ENCODE measurements around the gene PLA1A. TPM values are rescaled to one million over a fixed set of nuclear protein-coding genes. Genes with fewer than 3 reads are reported as not detected.

PLA1A gene
- polyA plus RNA-seq, 1 of the 3 experiments (the other 2 are of a cell fraction), result not detected

DNA sequence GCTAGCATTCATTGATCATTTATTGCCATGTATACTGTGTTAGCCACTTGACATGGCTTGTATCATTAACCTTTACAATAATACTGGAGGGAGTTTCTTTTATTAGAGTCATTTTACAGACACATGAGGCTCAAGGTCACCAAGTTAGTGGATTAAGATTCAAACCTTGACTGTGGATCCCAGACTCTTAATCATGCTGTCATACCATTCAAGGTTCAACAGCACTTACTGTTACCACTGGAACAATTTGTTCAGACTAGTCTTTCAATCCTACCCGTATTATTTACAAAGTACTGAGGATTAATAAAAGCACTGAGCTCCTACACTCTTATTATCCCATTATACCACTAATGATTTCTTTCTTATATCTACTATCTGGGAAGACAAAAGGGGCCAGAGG lies 78.3 kb downstream of the PLA1A start:
- ChIA-PET CTCF (interaction anchor here (0.5 to 1.8 kb wide), 4 partner anchors 14 to 435 kb away, joined by 3 to 7 read pairs (median 3); no protein-coding TSS in a partner anchor), POLR2A (interaction anchor here (1.4 to 3.0 kb wide), 3 partner anchors 13 to 177 kb away, joined by 4 to 14 read pairs (median 11); partner anchors contain the start of genes POPDC2 and TIMMDC1)
- peak overlapping the region; percentile 29 to 81 for H3K27ac ChIP-seq (ENCODE audit: low read depth in 2 of 2, low read length in 1 of 2)
- DNase-seq, result no peak
- peak overlapping the region; percentile 9 for H3K4me2 ChIP-seq
- peaks cover 8 to 11% of the 10 kb centered on the region in 2 experiments for H3K36me3 ChIP-seq (replicated peaks in 1 of 2; ENCODE audit: control insufficient read depth in 1 of 2, insufficient read depth in 2 of 2, low read length in 1 of 2)
- H3K27me3 ChIP-seq (ENCODE audit: insufficient read depth), result no peaks in the 10 kb centered on the region
- peak overlapping the region; percentile 56; the same call in 1 of the 2 replicates for H2AFZ ChIP-seq (ENCODE audit: low read depth)
- H3K9me3 ChIP-seq, result no peaks in the 10 kb centered on the region
- peaks cover 0 to 25% of the 10 kb centered on the region in 2 experiments; a peak in 2 of 4 replicates for H3K4me1 ChIP-seq (ENCODE audit: control insufficient read depth in 1 of 2, insufficient read depth in 2 of 2, low read depth in 1 of 2, low read length in 1 of 2)
- H3K9ac ChIP-seq, result peak overlapping the region; percentile 37; the same call in 1 of the 2 replicates
- no peaks in the 10 kb centered on the region for H3K9me2 ChIP-seq
- no peaks in the 10 kb centered on the region for H4K20me1 ChIP-seq (ENCODE audit: insufficient read depth)
- TF ChIP-seq JUND (IDR thresholded peaks at IDR 0.05), result no peak
- peak overlapping the region; percentile 41 to 50 for H3K4me3 ChIP-seq (ENCODE audit: low read depth in 2 of 2, low read length in 1 of 2)
- H3K79me2 ChIP-seq (ENCODE audit: insufficient read depth), result peaks cover 8% of the 10 kb centered on the region; the same call in 1 of the 2 replicates
- WGBS (ENCODE audit: low lambda C conversion rate), result 62% methylated on average over 1 of the region's 1 CpG
- no peaks in the 10 kb centered on the region for H3F3A ChIP-seq (replicated peaks; ENCODE audit: insufficient read depth)

GRCh38 chr3:119676771-119677640 lies 79.3 kb downstream of the PLA1A start, which contains the start of gene COX17:
Gene COX17 (minus strand): TSS chr3:119677406. CDS start chr3:119677310, 96 bp downstream.
- Histone ChIP-seq H3F3A (replicated peaks; ENCODE audit: insufficient read depth) (no peaks in the 10 kb centered on the region), H4K20me1 (ENCODE audit: insufficient read depth) (no peaks in the 10 kb centered on the region), H3K4me3 (ENCODE audit: low read depth in 2 of 2, low read length in 1 of 2) (peak within 1 kb of the TSS; percentile 50 to 52), H3K9me2 (no peaks in the 10 kb centered on the region), H3K36me3 (replicated peaks in 1 of 2; ENCODE audit: control insufficient read depth in 1 of 2, insufficient read depth in 2 of 2, low read length in 1 of 2) (peaks cover 6 to 11% of the 10 kb centered on the region in 2 experiments), H3K79me2 (ENCODE audit: insufficient read depth) (peaks cover 8% of the 10 kb centered on the region; the same call in 1 of the 2 replicates), H2AFZ (ENCODE audit: low read depth) (peak within 1 kb of the TSS; percentile 66), H3K27me3 (ENCODE audit: insufficient read depth) (no peaks in the 10 kb centered on the region), H3K4me1 (ENCODE audit: control insufficient read depth in 1 of 2, insufficient read depth in 2 of 2, low read depth in 1 of 2, low read length in 1 of 2) (peaks cover 0 to 27% of the 10 kb centered on the region in 2 experiments; a peak in 2 of 4 replicates), H3K9ac (peak within 1 kb of the TSS; percentile 37), H3K9me3 (no peaks in the 10 kb centered on the region), H3K27ac (ENCODE audit: low read depth in 2 of 2, low read length in 1 of 2) (peak within 1 kb of the TSS; percentile 29 to 81), H3K4me2 (peak within 1 kb of the TSS; percentile 53)
- 59% methylated on average over 34 of the region's 54 CpGs for WGBS (ENCODE audit: low lambda C conversion rate)
- ChIA-PET POLR2A (interaction anchor here (1.4 to 3.0 kb wide), 5 partner anchors 14 to 214 kb away, joined by 4 to 14 read pairs (median 4); partner anchors contain the start of genes POPDC2, TIMMDC1 and TMEM39A), CTCF (interaction anchor here (0.5 to 1.8 kb wide), 4 partner anchors 13 to 436 kb away, joined by 3 to 7 read pairs (median 3); no protein-coding TSS in a partner anchor)
- peak; percentile 62 for DNase-seq
- TF ChIP-seq RAD21 (IDR thresholded peaks at IDR 0.05; ENCODE audit: low read length) (no peak; the same call in 1 of the 2 replicates), GABPA (IDR thresholded peaks at IDR 0.05; ENCODE audit: low read depth) (peak; percentile 64), NRF1 (IDR thresholded peaks at IDR 0.05; ENCODE audit: low read depth, low read length) (peak; percentile 45; the same call in 1 of the 2 replicates), EP300 (IDR thresholded peaks at IDR 0.05; ENCODE audit: borderline replicate concordance in 1 of 2, low read depth in 1 of 2, low read length in 1 of 2) (no peak), ELF1 (IDR thresholded peaks at IDR 0.05) (peak; percentile 16; the same call in 1 of the 2 replicates)
- TF ChIP-seq, protein P1, sequence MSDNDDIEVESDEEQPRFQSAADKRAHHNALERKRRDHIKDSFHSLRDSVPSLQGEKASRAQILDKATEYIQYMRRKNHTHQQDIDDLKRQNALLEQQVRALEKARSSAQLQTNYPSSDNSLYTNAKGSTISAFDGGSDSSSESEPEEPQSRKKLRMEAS (IDR thresholded peaks at IDR 0.05; ENCODE audit: low read depth), result 0 out of 2 replicates have a peak, but pooled peaks have one; percentile 12

GRCh38 chr3:119677641-119677934 lies 79.9 kb downstream of the PLA1A start:
- no peaks in the 10 kb centered on the region for H3F3A ChIP-seq (replicated peaks; ENCODE audit: insufficient read depth)
- H3K36me3 ChIP-seq (replicated peaks in 1 of 2; ENCODE audit: control insufficient read depth in 1 of 2, insufficient read depth in 2 of 2, low read length in 1 of 2), result peaks cover 5 to 11% of the 10 kb centered on the region in 2 experiments
- ChIA-PET POLR2A (interaction anchor here (1.4 to 1.7 kb wide), 3 partner anchors 15 to 214 kb away, joined by 4 read pairs; partner anchors contain the start of gene TMEM39A), CTCF (interaction anchor here (1.6 kb wide), 1 partner anchor 13 kb away, joined by 3 read pairs; no protein-coding TSS in a partner anchor)
- H3K9me2 ChIP-seq, result no peaks in the 10 kb centered on the region
- peak overlapping the region; percentile 25 to 81; a peak in 3 of 4 replicates for H3K27ac ChIP-seq (ENCODE audit: low read depth in 2 of 2, low read length in 1 of 2)
- H3K79me2 ChIP-seq (ENCODE audit: insufficient read depth), result peaks cover 8% of the 10 kb centered on the region; the same call in 1 of the 2 replicates
- peak overlapping the region; percentile 50 to 52; a peak in 1 of 4 replicates for H3K4me3 ChIP-seq (ENCODE audit: low read depth in 2 of 2, low read length in 1 of 2)
- H3K4me2 ChIP-seq, result peak overlapping the region; percentile 53; the same call in 1 of the 2 replicates
- no peaks in the 10 kb centered on the region for H4K20me1 ChIP-seq (ENCODE audit: insufficient read depth)
- H3K4me1 ChIP-seq (ENCODE audit: control insufficient read depth in 1 of 2, insufficient read depth in 2 of 2, low read depth in 1 of 2, low read length in 1 of 2), result peaks cover 0 to 27% of the 10 kb centered on the region in 2 experiments; a peak in 2 of 4 replicates
- WGBS (ENCODE audit: low lambda C conversion rate), result 84% methylated on average over 6 of the region's 6 CpGs
- peak overlapping the region; percentile 66 for H2AFZ ChIP-seq (ENCODE audit: low read depth)
- H3K9ac ChIP-seq, result no peak overlapping the region
- H3K9me3 ChIP-seq, result no peaks in the 10 kb centered on the region
- no peak for DNase-seq
- no peaks in the 10 kb centered on the region for H3K27me3 ChIP-seq (ENCODE audit: insufficient read depth)
- TF ChIP-seq CHD2 (IDR thresholded peaks at IDR 0.05; ENCODE audit: low read length, partially characterized antibody) (no peak), FOXM1 (IDR thresholded peaks at IDR 0.05; ENCODE audit: low read depth) (no peak), RFX5 (IDR thresholded peaks at IDR 0.05; ENCODE audit: low read length) (no peak), GATA2 (CRISPR knock-in tag; IDR thresholded peaks at IDR 0.05) (no peak), POLR2AphosphoS5 (IDR thresholded peaks at IDR 0.05; ENCODE audit: low read depth, low read length) (no peak), SMC3 (IDR thresholded peaks at IDR 0.05; ENCODE audit: low read depth, low read length) (no peak), TCF12 (IDR thresholded peaks at IDR 0.05) (no peak), FOXJ3 (CRISPR knock-in tag; IDR thresholded peaks at IDR 0.05) (no peak)
- TF ChIP-seq, protein P2, sequence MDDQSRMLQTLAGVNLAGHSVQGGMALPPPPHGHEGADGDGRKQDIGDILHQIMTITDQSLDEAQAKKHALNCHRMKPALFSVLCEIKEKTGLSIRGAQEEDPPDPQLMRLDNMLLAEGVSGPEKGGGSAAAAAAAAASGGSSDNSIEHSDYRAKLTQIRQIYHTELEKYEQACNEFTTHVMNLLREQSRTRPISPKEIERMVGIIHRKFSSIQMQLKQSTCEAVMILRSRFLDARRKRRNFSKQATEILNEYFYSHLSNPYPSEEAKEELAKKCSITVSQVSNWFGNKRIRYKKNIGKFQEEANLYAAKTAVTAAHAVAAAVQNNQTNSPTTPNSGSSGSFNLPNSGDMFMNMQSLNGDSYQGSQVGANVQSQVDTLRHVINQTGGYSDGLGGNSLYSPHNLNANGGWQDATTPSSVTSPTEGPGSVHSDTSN (IDR thresholded peaks at IDR 0.05), result no peak
- TF ChIP-seq, protein P3, sequence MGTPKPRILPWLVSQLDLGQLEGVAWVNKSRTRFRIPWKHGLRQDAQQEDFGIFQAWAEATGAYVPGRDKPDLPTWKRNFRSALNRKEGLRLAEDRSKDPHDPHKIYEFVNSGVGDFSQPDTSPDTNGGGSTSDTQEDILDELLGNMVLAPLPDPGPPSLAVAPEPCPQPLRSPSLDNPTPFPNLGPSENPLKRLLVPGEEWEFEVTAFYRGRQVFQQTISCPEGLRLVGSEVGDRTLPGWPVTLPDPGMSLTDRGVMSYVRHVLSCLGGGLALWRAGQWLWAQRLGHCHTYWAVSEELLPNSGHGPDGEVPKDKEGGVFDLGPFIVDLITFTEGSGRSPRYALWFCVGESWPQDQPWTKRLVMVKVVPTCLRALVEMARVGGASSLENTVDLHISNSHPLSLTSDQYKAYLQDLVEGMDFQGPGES (IDR thresholded peaks at IDR 0.05; ENCODE audit: low read depth, low read length), result no peak
- TF ChIP-seq, protein P4, sequence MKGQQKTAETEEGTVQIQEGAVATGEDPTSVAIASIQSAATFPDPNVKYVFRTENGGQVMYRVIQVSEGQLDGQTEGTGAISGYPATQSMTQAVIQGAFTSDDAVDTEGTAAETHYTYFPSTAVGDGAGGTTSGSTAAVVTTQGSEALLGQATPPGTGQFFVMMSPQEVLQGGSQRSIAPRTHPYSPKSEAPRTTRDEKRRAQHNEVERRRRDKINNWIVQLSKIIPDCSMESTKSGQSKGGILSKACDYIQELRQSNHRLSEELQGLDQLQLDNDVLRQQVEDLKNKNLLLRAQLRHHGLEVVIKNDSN (IDR thresholded peaks at IDR 0.05; ENCODE audit: borderline replicate concordance, low read depth), result no peak
